Tongue (tissue), 2 donors: ENCODE data around the gene BABAM2. TPM values are rescaled to one million over a fixed set of nuclear protein-coding genes. Genes with fewer than 3 reads are reported as not detected.
"Not testable (repeated sequence)": the region's sequence is repeated elsewhere in the genome, so short reads cannot be mapped to it uniquely, and the experiment has no call there.

Source experiments
- DNase-seq: peaks from one replicate; pipeline ENCODE4 v3.0.0-alpha.2; 2015
- total RNA-seq: library from RNA; depleted of rRNA; stranded (reverse); fragments of >200 nt; gene quantifications from one replicate; pipeline ENCODE4 v1.2.3, GENCODE V29; 2014

The BABAM2 gene
- total RNA-seq = 16.1 TPM

DNA sequence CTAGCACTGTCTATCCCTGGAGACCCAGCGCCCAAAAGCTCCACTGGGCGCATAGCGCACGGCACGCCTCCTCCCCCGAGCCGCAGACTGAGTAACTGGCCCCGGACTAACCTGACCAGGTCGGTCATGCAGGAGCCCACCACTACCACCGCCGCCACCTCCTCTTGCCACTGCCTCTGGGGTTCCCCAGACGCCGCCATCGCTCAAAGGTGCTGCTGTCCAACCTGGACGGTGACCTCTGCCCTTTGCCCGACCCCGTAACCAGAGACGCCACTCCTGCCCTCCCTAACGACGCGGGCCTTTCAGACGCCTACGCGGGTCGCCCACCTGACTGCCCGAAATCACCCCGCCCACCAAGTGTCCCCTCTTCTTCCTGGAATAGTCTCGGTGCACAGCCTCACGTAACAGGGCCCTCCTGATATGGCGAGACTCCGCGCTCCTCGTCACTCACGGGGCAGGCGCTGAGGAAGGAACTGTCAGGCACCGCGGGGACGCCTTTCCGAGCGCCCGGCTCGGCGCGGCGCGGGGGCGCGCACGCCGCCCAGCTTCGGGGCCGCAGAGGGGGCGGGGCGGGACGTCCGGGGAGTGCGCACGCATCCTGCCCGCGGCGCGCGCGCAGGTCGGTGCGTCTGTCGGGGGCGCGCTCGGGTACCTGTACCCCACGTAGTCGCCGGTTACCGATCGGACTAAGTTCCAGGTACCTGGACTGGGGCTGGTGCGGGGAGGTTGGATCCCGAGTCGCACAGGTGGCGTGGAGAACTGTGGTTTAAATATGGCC is at the start of gene BABAM2, which contains the start of gene RBKS:
Gene BABAM2, plus strand, starts transcription at position 584 of the 778 bp plus-strand sequence. CDS start 3,828 bp downstream, outside the sequence.
Gene RBKS, minus strand, starts transcription at position 242 of the 778 bp plus-strand sequence. Its CDS starts 42 bp downstream, at position 200.
- DNase-seq = peak; percentile 93

DNA sequence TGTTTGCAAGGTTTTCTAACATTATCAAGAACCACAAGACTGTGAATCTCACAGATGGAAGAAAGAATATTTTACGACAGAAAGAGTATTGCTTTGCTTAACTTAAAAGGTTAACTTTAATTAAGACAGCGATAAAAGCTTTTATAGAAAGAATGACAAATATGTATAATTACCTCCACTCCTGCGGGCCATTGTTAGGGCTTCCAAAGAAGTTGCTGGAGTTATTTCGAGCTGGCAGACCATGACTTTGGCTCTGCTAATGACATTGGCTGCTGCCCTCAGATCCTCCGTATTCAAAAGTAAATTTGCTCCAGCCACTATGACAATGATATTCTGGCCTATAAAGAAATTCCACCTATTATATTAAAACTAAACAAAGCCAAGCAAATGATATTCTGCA is 47.6 kb upstream of the BABAM2 start:
- DNase-seq = no peak

DNA sequence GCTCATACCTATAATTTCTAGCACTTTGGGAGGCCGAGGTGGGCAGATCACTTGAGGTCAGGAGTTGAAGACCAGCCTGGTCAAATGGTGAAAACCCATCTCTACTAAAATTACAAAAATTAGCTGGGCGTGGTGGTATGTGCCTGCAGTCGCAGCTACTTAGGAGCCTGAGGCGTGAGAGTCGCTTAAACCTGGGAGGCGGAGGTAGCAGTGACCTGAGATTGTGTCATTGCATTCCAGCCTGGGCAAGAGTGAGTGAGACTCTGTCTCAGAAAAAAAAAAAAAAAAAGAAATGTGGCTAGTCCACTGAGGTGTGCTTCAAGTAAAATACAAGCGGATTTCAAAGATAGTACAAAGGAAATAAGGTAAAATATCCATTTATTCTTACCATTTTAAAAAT is 46.5 kb upstream of the BABAM2 start:
- no peak for DNase-seq

DNA sequence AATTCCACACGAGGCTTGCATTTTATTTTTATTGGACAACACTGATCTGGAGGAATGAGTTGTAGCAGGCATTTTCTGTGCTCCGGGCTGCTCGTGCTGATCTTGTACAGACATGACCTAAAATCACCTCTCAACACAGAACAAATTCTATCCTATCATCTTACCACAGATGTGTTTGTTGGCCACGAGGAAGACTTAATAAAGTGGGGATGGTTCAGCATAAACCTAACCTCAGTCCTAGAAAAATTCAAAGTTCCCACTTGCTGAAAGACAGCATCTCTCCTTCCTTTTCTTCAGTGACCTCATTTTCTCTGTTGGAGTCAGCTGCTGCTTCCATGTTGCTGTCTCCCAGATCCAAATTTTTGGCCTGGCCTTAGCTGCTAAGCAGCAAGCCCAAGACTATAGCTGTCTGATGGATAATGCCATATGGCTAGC is 45.7 kb upstream of the BABAM2 start:
- peak; percentile 22 for DNase-seq

DNA sequence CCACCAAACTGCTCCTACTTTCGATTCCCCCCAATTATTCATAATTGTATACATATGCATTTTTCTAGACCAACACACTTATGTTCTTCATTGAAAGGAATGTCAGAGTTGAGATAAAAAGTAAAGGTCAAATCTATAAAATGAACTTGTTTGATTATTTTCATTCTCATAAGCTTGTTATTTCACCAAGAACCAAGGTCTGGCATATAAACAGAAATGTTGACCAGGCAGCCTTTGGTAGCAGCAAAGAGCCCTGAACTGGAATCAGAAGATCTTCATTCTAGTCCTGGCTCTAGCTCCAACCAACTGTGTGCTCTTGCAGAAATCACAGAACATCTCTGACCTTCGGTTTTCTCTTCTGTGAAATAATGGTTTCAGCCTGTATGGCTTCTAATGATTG is 43.2 kb upstream of the BABAM2 start:
- DNase-seq = no peak

DNA sequence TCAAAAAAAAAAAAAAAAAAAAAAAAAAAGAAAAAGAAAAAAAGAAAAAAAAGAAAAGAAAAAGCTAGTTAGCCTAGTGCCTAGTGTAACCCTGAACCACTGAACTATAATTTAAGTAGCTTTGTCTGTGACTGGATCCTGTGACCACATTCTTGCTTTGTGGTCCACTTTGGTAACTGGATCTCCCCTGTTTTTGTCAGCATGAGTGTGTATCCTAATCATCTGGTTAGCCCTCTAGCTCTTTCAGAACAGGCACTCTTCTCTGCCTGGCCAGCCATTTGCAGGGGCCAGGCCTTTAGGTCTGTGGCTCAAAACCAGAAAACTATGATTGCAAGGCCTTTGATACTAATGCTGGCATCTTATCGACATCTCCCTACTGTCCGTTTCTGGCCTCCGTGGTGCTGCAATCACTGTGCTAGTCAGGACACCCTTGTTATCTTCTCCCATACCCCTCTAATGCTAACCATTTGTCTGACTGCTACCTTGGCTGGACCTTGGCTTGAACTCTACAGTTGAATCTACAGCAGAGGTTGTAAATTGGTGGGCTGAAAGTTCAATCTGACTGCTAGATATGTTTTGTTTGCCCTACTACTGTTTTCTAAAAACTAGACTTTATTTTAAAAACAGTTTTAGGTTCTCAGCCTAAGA is 40.8 kb upstream of the BABAM2 start:
- DNase-seq = no peak

DNA sequence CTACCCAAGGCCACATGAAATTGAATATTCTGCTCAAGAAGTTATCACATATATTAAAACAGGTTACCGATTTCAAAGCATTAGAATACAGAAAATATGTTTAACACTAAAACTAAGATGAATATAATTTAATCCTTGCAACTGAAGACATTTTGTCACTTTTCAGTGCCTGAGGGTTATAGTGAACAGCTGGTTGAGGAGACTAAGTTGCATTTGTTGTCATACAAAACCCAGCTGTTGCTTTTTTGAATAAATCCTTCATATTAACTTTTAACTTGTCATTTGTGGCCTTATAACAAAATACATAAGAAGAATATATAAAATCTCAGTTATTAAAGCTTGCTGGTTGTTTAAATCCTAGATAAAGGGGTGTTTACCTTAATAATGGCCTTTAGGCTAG is 37.8 kb upstream of the BABAM2 start:
- peak; percentile 16 for DNase-seq

DNA sequence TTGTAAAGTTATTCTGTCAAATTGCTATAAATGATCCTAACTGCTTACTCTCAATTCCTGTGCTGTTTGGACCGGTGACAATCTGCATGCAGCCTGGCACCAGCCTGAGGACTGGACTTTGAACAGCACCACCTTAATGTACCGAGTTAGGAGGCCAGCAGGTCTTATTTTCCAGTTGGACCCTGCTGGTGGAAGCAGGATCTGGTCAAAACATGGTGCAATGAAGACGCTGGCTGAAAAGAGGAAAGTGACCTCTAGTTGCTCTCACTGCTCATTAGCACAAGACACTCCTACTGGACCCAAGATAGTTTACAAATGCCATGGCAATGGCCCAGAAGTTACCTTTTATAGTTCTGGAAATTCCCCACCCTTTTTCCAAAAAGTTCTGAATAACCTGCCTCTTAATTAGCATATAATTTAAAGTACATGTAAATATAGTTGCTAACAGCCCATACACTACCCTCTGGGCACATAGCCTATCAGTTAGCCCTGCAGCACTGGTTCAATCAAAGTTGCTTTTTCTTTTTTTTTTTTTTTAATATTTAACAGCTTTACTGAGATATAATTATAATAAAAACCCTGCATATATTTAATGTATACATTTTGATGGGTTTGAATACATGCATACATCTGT is 36.2 kb upstream of the BABAM2 start:
- DNase-seq = no peak

DNA sequence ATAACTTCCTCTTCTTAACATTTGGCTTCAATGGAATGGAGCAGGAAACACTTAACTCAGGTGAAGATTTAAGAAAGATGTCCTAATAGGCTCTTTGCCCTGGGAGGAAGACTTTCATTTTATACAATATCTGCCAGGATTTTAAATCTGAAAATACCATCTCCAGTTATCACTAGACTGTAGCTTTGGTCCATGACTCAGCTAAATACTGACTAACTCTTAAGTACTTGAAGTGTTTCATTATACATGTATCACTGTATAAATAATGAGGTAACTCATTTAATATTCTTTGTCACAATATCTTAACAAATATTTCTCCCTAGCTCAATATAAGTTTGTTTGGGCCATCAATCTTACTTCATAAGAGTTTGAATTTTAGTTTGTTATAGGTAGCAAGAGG is 35.1 kb upstream of the BABAM2 start:
- DNase-seq = no peak

DNA sequence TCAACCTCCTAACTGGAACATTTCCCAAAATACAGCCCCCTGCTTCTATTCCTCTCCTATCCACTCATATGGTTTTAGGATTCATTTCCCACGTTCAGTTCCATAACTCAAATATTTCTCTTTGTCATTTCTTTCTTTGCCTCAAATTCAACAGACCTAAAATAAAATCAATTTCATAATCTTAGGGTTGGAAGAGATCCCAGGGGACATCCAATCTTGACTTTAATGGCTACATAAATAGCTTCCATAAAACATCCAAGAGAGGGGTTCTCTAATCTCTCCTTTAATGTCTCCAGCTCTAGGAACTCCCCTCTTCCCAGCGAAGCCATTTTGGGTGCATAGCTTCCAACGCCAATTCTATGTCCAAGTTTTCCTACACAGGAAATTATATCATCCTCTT is 34.1 kb upstream of the BABAM2 start:
- no peak for DNase-seq

DNA sequence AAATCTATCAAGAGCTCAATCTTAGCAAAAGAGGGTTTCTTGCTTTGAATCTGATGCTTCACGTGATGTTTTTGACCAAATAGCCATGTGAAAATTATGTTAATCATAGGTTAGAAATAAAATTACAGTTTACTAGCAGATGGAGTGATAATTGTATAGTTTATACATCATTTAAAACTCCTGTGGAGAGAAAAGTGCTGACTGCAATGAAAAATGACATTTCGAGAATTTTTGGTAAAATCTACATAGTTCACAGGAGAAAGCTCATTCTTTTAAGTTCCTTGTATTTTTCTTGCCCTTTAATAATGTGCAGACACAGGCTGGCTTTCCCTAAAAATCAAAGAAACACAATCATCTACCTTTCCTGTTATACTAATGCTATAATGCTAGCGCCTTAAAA is 33.6 kb upstream of the BABAM2 start:
- no peak for DNase-seq

DNA sequence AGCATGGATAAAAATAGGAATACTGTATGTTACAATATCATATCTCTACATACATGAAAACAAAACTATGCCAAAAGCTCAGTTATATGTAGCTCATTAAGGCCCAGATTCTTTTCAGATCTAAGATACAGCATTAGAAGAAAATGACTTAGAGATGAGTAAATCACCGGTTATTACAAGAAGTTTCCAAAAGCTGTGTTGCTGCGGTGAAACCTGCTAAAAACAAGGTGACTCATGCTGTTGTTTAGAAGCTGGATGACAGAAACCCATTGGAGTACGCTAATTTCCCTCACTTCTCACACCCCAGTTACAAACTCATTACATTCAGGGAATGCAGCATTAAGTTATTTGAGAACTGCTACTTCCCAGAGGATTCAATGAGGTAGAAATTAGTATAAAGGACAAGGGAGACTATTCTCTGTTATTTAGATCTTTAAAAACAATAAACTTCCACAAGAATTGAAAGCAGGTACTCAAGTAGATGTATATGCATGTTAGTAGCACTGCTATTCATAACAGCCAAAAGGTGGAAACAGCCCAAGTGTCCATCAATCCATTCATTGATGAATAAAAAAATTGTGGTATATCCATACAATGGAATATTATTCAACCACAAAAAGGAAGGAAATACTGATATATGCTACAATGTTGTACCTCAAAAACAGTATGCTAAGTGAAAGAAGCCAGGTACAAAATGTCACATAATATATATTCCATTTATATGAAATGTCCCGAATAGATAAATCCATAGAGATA is 32.9 kb upstream of the BABAM2 start:
- DNase-seq = no peak

DNA sequence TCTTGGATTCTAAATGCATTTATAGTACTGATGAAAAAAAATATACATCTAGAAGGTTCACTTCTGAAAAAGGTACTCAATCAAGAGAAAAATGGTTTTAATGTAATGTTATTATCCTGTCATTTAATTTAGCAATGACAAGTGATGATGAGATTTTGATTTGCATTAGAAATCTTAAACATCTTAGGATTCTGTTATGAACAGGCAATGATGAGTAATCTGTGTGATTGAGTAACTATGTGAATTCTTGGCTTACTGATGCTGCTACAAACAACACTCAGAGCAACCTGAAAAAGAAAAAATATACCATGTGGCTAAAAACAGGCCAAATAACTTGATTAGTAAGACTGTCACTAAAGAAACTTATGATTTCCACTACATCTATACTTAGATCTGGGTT is 30.4 kb upstream of the BABAM2 start:
- no peak for DNase-seq

DNA sequence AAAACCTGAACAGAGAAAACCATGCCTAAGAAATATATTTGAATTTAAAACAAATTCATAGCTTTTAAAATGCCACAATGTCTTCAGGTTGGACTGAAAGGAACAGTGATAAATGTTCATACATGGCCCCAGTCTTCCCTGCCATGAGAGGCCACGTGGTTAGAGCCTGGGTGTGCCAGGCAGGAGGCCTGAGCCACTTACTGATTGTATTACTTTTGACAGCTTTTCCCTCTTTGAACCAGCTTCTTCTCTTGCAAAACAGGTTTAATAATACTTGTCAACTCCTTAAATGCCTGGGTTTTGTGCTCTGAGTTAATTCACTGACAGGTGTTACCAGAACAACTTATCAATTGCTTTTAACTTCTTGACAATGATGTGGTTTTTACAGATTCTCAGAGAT is 27.4 kb upstream of the BABAM2 start:
- DNase-seq = no peak

DNA sequence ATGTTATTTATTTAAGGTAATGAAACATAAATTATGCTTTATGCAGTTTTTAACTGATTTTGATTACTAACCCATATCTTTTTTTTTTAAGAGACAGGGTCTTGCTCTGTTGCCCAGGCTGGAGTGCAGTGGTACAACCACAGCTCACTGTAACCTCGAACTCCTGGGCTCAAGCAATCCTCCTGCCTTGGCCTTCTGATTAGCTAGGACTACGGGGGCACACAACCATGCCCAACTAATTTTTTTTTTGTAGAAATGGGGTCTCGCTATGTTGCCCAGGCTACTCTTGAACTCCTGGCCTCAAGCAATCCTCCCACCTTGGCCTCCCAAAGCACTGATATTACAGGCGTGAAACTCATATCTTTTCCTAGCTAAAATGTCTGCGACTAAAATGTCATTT is 26.6 kb upstream of the BABAM2 start:
- DNase-seq = not testable (repeated sequence)

DNA sequence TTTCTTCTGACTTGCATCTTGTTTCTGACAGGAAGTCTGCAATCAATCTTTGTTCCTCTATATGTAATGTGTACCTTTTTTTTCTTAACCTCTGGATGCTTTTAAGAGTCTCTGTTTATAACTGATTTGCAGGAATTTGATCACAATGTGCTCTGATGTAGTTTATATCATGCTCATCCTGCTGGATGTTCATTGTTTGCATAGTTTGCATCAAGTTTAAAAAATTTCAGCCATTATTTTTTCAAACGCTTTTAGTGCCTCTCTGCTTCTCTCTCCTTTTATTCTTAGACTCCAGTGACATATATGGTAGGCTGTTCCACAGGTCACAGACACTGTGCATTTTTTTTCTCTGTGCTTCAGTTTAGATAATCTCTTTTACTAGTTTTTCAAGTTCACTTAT is 24.3 kb upstream of the BABAM2 start:
- no peak for DNase-seq

DNA sequence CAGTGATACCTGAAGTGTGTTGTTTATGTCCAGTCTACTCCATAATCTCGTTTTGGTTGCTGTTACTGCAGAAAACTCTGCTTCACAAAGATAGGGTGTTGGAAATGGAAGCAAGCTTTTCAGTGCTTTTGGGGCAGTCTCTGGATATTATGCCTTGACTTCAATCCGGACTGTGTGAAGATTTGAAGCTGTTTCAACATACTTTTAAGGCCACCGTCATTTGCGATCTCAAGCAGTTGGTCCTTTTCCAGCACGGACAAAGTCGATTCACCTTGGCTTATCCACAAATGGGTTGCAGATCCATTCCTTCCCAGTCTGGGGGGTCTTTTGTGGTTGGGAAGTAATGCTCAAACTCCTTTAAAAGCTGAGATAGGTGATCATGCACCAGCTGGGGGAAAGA is 20.8 kb upstream of the BABAM2 start:
- DNase-seq = no peak

DNA sequence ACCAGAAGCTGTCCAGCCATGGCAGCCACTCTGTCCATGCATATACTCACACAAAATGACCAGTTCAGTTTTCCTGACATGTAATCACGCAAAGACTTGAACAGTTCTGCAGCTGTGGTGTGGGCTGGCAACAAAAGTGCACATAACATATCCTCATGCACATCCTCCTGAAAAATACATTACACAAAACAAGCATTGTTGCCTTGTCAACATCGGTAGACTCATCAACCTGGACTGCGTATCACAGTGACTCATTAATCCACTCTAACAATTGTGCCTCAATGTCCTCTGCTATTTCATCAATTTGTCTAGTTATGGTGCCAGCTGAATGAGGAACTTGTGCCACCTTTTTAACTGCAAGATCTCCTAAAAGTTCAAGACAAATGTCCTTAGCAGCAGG is 19.8 kb upstream of the BABAM2 start:
- DNase-seq = no peak

DNA sequence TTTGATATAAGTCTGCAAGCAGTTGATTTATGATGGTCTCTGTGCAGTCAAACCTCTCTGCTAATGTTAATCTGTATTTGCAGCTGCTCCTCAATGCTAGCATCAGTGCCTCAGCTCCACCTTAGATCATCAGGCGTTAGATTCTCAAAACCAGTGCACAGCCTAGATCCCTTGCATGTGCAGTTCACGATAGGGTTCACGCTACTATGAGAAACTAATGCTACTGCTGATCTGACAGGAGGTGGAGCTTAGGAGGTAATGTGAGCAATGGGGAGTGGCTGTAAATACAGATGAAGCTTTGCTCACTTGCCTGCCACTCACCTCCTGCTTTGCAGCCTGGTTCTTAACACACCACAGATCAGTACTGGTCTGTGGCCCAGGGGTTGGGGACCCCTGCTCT is 18.7 kb upstream of the BABAM2 start:
- DNase-seq = peak; percentile 13

DNA sequence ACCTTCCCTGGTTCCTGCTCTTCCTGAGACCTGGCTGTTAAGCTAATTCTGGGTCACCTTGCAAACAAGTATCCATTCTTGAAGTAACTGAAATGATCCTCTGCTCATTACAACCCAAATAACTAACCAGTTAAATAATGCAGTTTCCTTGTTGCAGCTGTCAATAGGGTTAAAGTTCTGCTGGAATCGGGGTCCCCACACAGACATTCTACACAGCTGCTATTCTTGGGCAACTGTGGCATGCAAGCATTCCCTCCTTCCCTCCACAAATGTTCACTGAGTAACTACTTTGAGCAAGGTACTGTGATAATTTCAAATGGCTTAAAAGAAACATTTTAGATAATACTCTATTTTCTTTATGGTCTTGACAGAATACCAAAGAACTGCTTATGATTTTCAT is 17.4 kb upstream of the BABAM2 start:
- peak; percentile 6 for DNase-seq

DNA sequence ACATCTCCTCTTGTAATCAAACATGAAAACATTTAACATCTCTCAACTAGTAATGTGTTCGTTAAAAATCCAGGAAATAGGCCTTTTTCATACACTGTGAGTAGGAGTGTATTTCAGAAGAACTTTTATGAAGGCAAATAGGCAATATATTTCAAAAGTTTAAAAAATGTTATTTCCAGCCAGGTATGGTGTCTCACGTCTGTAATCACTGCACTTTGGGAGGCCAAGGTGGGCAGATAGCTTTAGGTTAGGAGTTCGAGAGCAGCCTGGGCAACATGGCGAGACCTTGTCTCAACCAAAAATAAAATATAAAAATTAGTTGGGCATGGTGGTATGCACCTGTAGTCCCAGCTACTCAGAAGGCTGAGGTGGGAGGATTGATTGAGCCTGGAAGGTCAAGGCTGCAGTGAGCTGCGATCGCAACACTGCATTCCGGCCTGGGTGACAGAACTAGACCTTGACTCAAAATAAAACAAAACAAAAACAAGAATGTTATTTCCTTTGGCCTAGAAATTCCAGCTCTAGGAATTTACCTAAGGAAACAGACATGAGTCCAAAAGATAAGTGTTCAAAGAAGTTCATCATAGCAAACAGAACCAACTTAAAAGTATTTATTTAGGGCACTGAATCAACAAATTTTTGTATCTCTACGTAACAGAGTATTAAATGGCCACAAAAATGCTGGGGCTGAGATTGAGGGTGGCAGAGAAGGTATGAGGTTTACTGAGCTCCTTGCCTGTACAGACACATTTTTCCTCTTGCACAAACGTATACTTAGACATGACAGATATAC is 15.2 kb upstream of the BABAM2 start:
- DNase-seq = no peak

DNA sequence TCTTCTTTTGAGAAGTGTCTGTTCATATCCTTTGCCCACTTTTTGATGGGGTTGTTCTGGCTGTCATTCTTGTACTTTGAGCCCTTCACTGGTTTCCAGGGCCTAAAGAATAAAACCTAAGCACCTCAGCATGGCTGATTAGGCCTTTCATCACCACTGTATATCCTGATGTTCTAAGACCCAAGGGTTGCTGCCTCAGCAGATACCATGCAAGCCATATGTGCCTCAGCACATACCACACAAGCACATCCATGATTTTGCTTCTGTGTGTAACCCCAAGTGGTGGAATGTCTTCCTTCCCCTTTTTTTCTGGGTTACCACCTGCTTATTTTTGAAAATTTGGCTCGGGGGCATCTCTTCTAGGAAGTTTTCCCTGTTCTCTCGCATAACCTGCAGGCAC is 11.7 kb upstream of the BABAM2 start:
- no peak for DNase-seq
